ENCODE data around the gene LRP2.

The LRP2 gene

GRCh38 chr2:169237286-169237685, 125.0 kb downstream of the LRP2 start:
- DNase-seq, result no peak

DNA sequence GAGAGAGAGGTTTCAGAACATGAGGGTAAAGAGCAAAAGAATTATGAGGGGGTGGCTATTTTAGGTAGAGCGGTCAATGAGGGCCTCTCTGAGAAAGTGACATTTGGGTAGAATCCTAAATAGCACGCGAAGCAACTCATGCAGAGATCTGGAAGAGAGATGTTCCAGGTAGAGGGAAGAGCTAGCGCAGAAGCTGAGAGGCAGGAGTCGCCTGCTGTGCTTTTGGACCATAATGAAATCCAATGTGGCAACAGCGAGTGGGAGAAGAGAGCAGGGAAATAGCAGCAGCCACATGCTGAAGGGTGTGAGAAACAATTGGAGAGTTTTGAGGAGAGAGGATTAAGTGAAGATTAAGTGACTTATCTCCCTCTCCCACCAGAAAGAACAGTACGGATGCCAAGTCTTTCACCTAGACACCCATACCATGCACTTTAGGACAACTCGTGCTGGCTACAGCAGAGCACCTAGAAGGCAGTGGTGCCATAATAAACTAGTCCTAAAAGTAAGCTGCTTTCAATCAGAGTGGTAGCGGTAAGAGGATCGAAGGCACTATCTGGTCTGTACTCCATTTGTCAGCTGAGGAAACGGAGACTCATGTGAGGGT, 129.7 kb downstream of the LRP2 start:
- DNase-seq, result no peak

DNA sequence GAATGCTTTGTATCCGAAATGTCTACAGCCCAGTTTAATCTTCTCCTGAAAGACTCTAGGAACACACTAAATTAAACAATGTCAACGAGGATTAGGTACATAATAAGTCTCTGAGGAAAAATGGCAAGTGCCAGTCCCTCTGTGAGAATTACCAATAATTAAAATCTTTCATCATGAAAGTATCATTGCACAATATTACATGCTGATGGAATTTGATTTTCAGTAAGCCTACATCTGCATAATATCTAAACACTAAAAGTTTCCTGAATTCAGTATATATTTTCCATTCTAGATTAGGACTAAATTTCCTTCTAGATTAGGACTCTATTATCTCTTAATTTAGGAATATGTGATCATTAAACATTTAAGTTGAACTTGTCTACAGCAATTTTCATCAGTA, 132.1 kb downstream of the LRP2 start:
- DNase-seq, result no peak

DNA sequence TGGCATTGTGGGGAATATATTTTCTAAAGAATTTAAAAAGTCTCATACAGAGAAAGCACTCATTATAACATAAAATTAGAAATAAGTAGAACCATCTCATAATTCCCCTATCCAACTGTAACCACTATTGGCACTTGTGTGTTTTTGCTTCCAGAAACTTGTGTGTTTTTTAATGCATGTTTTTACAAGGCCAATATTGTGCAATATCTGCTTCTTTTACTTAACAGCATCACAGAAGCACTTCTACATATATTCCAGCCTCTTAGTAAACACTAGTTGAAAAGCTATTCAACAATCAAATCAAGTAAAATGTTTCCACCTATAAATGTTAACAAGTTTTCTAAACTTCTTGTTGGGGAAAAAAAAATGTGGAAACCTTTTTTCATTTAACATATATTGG, 132.7 kb downstream of the LRP2 start:
- no peak for DNase-seq

GRCh38 chr2:169225906-169226305, 136.4 kb downstream of the LRP2 start:
- DNase-seq, result no peak

DNA sequence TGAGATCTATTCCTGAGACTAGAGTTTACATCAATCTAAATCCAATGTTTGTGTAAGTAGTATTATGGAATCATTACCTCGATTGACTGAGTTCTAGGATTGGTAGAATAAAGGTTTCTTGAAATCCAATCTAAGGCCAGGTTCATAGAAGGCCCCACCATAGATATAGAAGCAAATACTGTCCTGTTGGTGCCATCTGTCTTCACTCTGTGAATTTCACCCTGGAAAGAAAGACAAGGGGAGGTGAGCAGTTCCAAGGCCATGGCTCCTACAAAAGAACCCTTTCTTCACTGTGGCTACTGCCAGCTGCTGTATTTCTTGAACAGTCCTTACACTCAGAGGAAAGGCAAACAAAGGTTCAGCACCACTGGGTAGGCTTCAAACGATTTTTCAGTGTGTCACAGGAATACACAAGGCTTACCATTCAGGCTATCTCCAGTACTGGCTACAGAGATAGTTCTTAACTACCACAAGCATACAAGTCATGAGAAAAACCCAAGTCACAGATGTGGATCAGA, 137.0 kb downstream of the LRP2 start:
- no peak for DNase-seq

- peak; percentile 6 for DNase-seq
Observed at GRCh38 chr2:169222665-169223064, 139.7 kb downstream of the LRP2 start.

GRCh38 chr2:169221745-169222369, 140.5 kb downstream of the LRP2 start:
- no peak for DNase-seq

- DNase-seq, result no peak
Observed at GRCh38 chr2:169210917-169211316, 151.4 kb downstream of the LRP2 start.

GRCh38 chr2:169208026-169208425, 154.3 kb downstream of the LRP2 start:
- DNase-seq, result no peak

DNA sequence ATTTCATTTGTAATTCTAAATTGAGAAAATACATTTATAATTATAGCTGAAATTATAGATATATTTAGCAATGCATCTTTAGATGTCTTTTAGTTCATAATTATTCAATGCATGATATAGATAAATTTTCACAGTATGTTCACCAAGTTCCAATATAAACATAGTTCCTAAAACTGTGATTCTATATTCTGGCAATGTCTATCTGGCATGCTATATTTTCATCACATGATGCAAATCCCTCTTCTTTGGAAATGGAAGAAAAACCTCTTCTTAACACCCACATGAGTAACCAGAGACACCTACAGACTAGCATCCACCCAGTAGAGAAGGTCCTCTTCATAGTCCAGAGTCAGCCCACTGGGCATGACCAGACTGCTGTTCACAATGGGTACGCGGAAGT, 157.2 kb downstream of the LRP2 start:
- no peak for DNase-seq

- DNase-seq, result no peak
Observed at GRCh38 chr2:169203952-169204351, 158.4 kb downstream of the LRP2 start.

DNA sequence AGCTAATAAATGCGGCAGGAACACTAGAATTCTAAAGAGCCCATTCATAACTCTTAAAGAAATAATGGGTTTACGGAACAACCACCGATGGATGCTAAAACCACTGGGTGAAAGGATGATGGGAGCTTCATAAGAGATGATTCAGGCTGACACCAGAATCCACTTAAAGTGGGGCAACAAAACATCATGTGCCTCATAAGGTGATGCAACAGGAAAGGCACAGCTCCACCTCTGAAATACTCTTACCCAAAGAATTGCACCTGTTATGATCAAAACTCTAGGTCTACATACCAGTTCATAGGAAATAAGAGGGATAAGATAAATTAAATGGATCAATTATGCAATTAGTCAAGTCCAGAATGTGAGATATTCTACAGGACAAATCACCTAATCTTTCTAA, 161.6 kb downstream of the LRP2 start:
- no peak for DNase-seq

GRCh38 chr2:169193618-169194017, 168.7 kb downstream of the LRP2 start:
- no peak for DNase-seq

GRCh38 chr2:169190197-169190775, 172.0 kb downstream of the LRP2 start:
- no peak for DNase-seq

- DNase-seq, result no peak
Observed at GRCh38 chr2:169189132-169189531, 173.2 kb downstream of the LRP2 start.

DNA sequence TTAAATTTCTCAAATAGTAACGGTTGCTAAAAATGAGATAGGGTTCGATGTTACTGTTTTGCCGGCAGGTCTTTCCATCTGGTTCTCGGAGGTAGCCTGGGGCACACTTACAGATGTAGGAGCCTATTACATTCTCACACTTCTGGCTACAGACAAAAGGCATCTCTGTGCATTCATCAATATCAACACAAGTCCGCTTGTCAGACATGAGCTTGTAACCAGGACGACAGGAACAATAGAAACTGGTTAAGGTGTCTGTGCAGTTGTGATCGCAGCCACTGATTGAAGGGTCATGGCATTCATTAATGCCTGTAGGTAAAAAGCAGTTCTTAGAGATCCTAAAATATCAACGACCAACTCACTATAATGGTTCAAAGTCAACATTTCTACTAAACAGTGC, 176.6 kb downstream of the LRP2 start:
- no peak for DNase-seq

DNA sequence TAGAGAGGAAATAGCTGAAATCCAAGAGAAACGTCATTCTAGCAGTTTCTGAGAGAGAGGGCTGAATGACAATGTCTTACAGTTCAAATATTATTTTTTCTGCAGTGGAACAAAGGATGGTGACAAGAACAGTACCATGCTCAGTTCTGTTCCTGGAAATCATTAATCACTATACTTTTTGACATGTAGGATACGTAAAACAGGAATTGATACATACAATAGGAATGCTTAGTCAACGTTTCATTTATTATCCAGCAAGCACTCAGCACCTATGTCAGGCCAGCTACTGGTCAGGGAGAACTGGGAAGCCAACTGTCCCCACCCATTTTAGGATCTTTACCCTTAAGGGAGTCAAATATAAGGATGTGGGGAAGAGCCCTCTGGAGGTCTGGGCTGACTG, 178.3 kb downstream of the LRP2 start:
- DNase-seq, result no peak

DNA sequence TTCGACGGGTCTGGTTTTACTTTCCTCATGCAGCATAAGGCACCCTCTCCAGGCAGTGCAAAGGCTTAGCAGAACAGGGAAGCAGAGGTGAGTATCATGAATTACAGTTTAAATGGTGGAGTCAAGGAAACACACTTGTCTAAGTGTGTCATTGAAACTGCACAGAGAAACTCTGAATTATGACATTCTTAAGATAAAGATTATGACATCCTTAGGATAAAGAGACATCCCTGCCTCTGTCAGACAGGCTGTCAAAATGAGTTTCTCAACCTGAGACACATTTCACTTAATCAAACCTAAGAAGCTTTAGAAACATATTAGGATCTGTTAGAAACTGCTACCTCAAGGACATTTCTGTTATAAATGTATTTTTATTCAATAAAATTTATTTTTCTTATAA, 179.8 kb downstream of the LRP2 start:
- DNase-seq, result no peak

DNA sequence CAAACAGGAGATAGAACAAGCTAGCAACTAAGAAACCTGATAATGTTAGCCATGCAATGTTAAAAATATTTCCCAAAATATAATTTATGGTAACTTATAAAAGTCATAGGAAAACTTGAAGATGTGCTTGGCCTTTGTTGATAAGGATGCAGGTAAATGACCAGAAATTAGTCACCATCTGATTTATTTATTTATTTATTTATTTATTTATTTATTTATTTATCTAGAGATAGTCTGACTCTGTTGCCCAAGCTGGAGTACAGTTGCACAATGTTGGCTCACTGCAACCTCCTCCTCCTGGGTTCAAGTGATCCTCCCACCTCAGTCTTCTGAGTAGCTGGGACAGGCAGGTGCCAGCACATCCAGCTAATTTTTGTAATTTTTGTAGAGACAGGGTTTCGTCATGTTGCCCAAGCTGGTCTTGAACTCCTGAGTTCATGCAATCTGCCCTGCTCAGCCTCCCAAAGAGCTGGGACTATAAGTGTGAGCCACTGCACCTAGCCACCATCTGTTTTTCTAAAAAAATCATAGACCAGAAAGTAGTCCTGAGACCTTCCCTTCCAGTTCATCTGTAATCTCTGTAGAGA, 183.4 kb downstream of the LRP2 start:
- DNase-seq, result no peak

DNA sequence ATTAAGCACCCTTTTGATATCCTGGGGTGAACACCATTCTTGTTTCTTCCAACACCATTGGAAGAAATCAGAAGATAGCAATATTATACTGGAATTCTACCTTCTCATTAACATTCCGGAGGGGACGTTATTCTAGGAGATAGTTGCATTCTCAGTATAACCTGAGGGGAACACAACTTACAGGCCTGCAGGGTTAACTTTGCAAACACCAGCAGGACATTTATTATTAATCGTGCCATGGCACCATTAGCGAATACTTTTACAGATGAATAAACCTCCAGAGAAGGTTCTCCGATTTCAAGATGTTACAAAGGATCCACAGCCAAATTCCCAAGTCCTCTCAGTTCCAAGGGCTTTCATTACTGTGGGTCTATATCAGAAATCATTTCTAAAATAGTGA, 184.0 kb downstream of the LRP2 start:
- no peak for DNase-seq

DNA sequence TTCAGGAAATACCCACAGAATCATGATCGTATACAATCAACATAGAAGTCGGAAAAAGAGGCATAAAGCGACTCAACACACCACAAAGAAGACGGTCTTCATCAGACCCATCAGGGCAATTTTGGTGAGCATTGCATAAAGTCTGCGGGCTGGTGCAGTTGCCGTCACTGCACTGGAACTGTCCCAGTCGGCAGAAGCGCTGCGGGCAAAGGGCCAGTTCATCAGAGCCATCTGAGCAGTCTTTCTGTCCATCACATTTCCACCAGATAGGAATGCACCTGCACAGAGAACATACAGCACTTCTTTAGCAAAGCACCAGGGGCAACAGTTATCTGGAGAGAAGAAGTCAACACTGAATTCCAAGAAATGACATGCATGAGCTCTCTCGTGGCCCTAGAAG, 187.2 kb downstream of the LRP2 start:
- DNase-seq, result no peak

- DNase-seq, result no peak
Observed at GRCh38 chr2:169173876-169174275, 188.5 kb downstream of the LRP2 start.

DNA sequence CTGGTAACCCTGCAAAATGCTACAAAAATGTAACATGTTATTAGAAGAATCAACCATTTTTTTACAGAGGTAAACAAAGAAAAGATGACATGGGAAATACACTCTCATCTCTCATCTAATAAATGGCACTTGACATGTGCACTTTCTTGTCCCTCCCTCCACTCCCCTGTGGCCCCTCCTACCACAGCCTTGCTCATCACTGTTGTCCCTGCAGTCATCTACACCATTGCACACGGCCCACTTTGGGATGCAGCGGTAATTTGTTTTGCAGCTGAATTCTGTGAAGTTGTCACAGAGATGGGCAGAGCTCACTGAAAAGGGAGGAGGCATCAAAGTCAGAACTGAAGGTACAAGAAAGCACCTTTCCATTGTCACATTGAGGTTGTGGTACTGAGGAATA, 189.4 kb downstream of the LRP2 start:
- no peak for DNase-seq
